A549 treated with CORT108297 at 1 μM for 4 hours (cell line): ENCODE data around the gene GBP7. TPM values are rescaled to one million over a fixed set of nuclear protein-coding genes. Genes with fewer than 3 reads are reported as not detected.

Experiments
- total RNA-seq: library from RNA; stranded (reverse); fragments of 200-300 nt; extraction: Qiagen RNA extraction; gene quantifications from 5 replicates; pipeline ENCODE4 v1.2.3, GENCODE V29; 2022

Gene GBP7
- total RNA-seq = not detected in 5 replicates

GRCh38 chr1:89175601-89176256 lies at the start of gene GBP7:
TSS of gene GBP7 (minus strand) at chr1:89176003. CDS start at chr1:89171935, 4,068 bp downstream.

GRCh38 chr1:89198491-89199072 lies 22.8 kb upstream of the GBP7 start, which contains the start of gene GBP4:
TSS of gene GBP4 (minus strand) at chr1:89198942. CDS start at chr1:89198834, 108 bp downstream.

GRCh38 chr1:89125913-89126580 lies 49.8 kb downstream of the GBP7 start, which contains the start of gene GBP2:
TSS of gene GBP2 (minus strand) at chr1:89126114. CDS start at chr1:89121966, 4,148 bp downstream.

Other genes with a start within 250 kb of the GBP7 start
- gene KYAT3, start 183.4 kb downstream of the GBP7 start, total RNA-seq = 6.6 to 8.7 TPM (median 6.9 TPM) in 5 replicates
- 2.0 to 2.5 TPM (median 2.1 TPM) in 5 replicates for gene RBMXL1, start 183.4 kb downstream of the GBP7 start, total RNA-seq
- gene GBP3, start 153.1 kb downstream of the GBP7 start, total RNA-seq = 1.1 to 1.6 TPM (median 1.5 TPM) in 5 replicates
- 0.09 to 0.18 TPM (median 0.10 TPM) in 5 replicates for gene GBP1, start 110.8 kb downstream of the GBP7 start, total RNA-seq
- 0.52 to 1.0 TPM (median 0.85 TPM) in 5 replicates for gene GBP2, start 49.9 kb downstream of the GBP7 start, total RNA-seq
- 0.01 to 0.10 TPM (median 0.03 TPM) in 4 of 5 replicates, not detected in the other for gene GBP4, start 22.9 kb upstream of the GBP7 start, total RNA-seq
- gene GBP5, start 96.9 kb upstream of the GBP7 start, total RNA-seq = 0.03 TPM in 2 of 5 replicates, not detected in the others
- gene GBP6, start 188.1 kb upstream of the GBP7 start, total RNA-seq = not detected in 5 replicates